Naive thymus-derived CD8-positive, alpha-beta T cell (primary cell): ENCODE measurements around the gene EME1. TPM values are rescaled to one million over a fixed set of nuclear protein-coding genes. Genes with fewer than 3 reads are reported as not detected.
A peak's percentile ranks its signal among the peaks of the same experiment; 100 is the strongest.

Source experiments
- ATAC-seq, 2 donors: fragments of 150-1000 bp; cut with Tn5 transposase in 1 of 2; sonication (Bioruptor Pico), chemical (Tn5 transposase) in 1 of 2; 1 replicate in 1 of 2; 2 replicates in 1 of 2; pipeline ENCODE4 v1.10.0; 2021; ENCODE audit warnings: mild to moderate bottlenecking in 2 of 2, moderate library complexity in 2 of 2
- POLR2A ChIA-PET: fragments of 350-600 bp; sonication (Branson Sonifier 250); formaldehyde crosslinking; loops from one replicate; lab custom pipeline; 2021; ENCODE audit warnings: antibody characterized with exemption; lab: Charles Lee
- DNase-seq, 10 donors: peaks; one replicate each; pipeline versions ENCODE4 v3.0.0 to v3.0.0-alpha.2; 2020 to 2022
- H3K27ac Mint-ChIP-seq, 10 donors: one replicate each; pipeline ENCODE4 v1.8.0; 2020 to 2022; ENCODE audit warnings: mild to moderate bottlenecking in 10 of 10, mixed read lengths in 10 of 10, moderate library complexity in 4 of 10, inconsistent platforms in 1 of 10
- H3K27me3 Mint-ChIP-seq, 5 donors: one replicate each; pipeline ENCODE4 v1.8.0; 2021 to 2022; ENCODE audit warnings: mixed read lengths in 5 of 5
- H3K36me3 Mint-ChIP-seq, 3 donors: one replicate each; pipeline ENCODE4 v1.8.0; 2020 to 2022; ENCODE audit warnings: mixed read lengths in 3 of 3, mild to moderate bottlenecking in 2 of 3, inconsistent platforms in 1 of 3
- H3K4me1 Mint-ChIP-seq, 4 donors: one replicate each; pipeline ENCODE4 v1.8.0; 2021 to 2022; ENCODE audit warnings: mixed read lengths in 4 of 4
- H3K4me3 Mint-ChIP-seq, 10 donors: one replicate each; pipeline ENCODE4 v1.8.0; 2020 to 2022; ENCODE audit warnings: mild to moderate bottlenecking in 10 of 10, mixed read lengths in 10 of 10, moderate library complexity in 6 of 10, inconsistent platforms in 1 of 10
- H3K9me3 Mint-ChIP-seq, 9 donors: one replicate each; pipeline ENCODE4 v1.8.0; 2020 to 2022; ENCODE audit warnings: mixed read lengths in 9 of 9, mild to moderate bottlenecking in 3 of 9, inconsistent platforms in 1 of 9, moderate library complexity in 1 of 9
- polyA plus RNA-seq, 3 donors: library from polyadenylated mRNA; unstranded; fragments of 300-500 nt; fragmentation: Illumina TruSeq; gene quantifications; one replicate each; pipeline ENCODE4 v1.2.3, GENCODE V29; 2021
- total RNA-seq, 8 experiments: library from RNA in 2 of 8; stranded (reverse) in 2 of 8; gene quantifications; one replicate each; pipeline ENCODE4 v1.2.3 and lab custom pipeline; 2021 to 2026

Gene EME1
- total and polyA plus RNA-seq, 5 experiments from 2014 or later: 0.38 to 2.7 (median 1.9) TPM; not detected in 2

GRCh38 chr17:50338645-50339044 lies 34.4 kb upstream of the EME1 start:
- no peak overlapping the region for H3K4me3 Mint-ChIP-seq
- H3K27me3 Mint-ChIP-seq: no peaks in the 10 kb centered on the region
- peaks cover 2 to 4% (median 3%) of the 10 kb centered on the region in 4 donors for H3K4me1 Mint-ChIP-seq
- H3K9me3 Mint-ChIP-seq: peaks cover 0 to 16% (median 10%) of the 10 kb centered on the region in 9 donors
- POLR2A ChIA-PET: no interaction called here
- DNase-seq (no peak), ATAC-seq (no peak)
- peaks cover 0 to 11% (median 9%) of the 10 kb centered on the region in 3 donors for H3K36me3 Mint-ChIP-seq
- no peak overlapping the region for H3K27ac Mint-ChIP-seq

GRCh38 chr17:50339381-50339780 lies 33.6 kb upstream of the EME1 start:
- DNase-seq (no peak), ATAC-seq (no peak)
- Mint-ChIP-seq H3K4me3 (no peak overlapping the region), H3K36me3 (peaks cover 0 to 11% (median 9%) of the 10 kb centered on the region in 3 donors), H3K27ac (no peak overlapping the region), H3K4me1 (peaks cover 0 to under 1% (median 0%) of the 10 kb centered on the region in 4 donors), H3K27me3 (no peaks in the 10 kb centered on the region), H3K9me3 (peaks cover 0 to 16% (median 10%) of the 10 kb centered on the region in 9 donors)
- POLR2A ChIA-PET: interaction anchor here (0.6 kb wide), 1 partner anchor 45 kb away, joined by 3 read pairs; no protein-coding TSS in a partner anchor

GRCh38 chr17:50344731-50345365 lies 28.2 kb upstream of the EME1 start:
- H3K4me1 Mint-ChIP-seq: peaks cover 21 to 38% (median 35%) of the 10 kb centered on the region in 4 donors
- ATAC-seq: no peak
- H3K27me3 Mint-ChIP-seq: no peaks in the 10 kb centered on the region
- POLR2A ChIA-PET: interaction anchor here (0.6 to 2.2 kb wide), 7 partner anchors 9 to 930 kb away, joined by 3 to 15 read pairs (median 5); partner anchors contain the start of genes EME1, MRPL27, PDK2 and PHB1
- peak overlapping the region; percentile 67 to 89 (median 77) for H3K4me3 Mint-ChIP-seq
- no peaks in the 10 kb centered on the region for H3K36me3 Mint-ChIP-seq
- no peaks in the 10 kb centered on the region for H3K9me3 Mint-ChIP-seq
- no peak for DNase-seq
- H3K27ac Mint-ChIP-seq: peak overlapping the region; percentile 38 to 88 (median 81)

- peak within 1 kb of the TSS; percentile 65 to 95 (median 92) for H3K27ac Mint-ChIP-seq
- DNase-seq (peak; percentile 85 to 99 (median 92)), ATAC-seq (peak; percentile 88)
- no peaks in the 10 kb centered on the region for H3K36me3 Mint-ChIP-seq
- no peaks in the 10 kb centered on the region for H3K9me3 Mint-ChIP-seq
- POLR2A ChIA-PET: interaction anchor here (0.5 to 2.2 kb wide), 16 partner anchors 10 to 1447 kb away, joined by 3 to 16 read pairs (median 4); partner anchors contain the start of genes EME1, LRRC59, MRPL27 and PDK2
- no peaks in the 10 kb centered on the region for H3K27me3 Mint-ChIP-seq
- peak within 1 kb of the TSS; percentile 86 to 95 (median 88) for H3K4me3 Mint-ChIP-seq
- H3K4me1 Mint-ChIP-seq: peaks cover 22 to 41% (median 37%) of the 10 kb centered on the region in 4 donors
Measured at GRCh38 chr17:50345432-50346312, 27.4 kb upstream of the EME1 start, which contains the start of gene XYLT2. Gene XYLT2, plus strand, starts transcription at chr17:50346126. Its CDS starts 15 bp downstream, at chr17:50346141.

GRCh38 chr17:50346313-50347116 lies 26.5 kb upstream of the EME1 start:
- H3K4me3 Mint-ChIP-seq: peak overlapping the region; percentile 81 to 95 (median 87)
- H3K9me3 Mint-ChIP-seq: no peaks in the 10 kb centered on the region
- H3K36me3 Mint-ChIP-seq: no peaks in the 10 kb centered on the region
- ATAC-seq (peak; percentile 73 to 78), DNase-seq (peak in 3 of 10 donors; percentile 26 to 76 (median 43))
- H3K4me1 Mint-ChIP-seq: peaks cover 27 to 46% (median 40%) of the 10 kb centered on the region in 4 donors
- POLR2A ChIA-PET: interaction anchor here (0.5 to 2.2 kb wide), 14 partner anchors 9 to 985 kb away, joined by 3 to 16 read pairs (median 4); partner anchors contain the start of genes EME1, LRRC59, MRPL27 and PDK2
- no peaks in the 10 kb centered on the region for H3K27me3 Mint-ChIP-seq
- H3K27ac Mint-ChIP-seq: peak overlapping the region; percentile 65 to 94 (median 84)

GRCh38 chr17:50347117-50347893 lies 25.7 kb upstream of the EME1 start:
- DNase-seq: peak in 1 of 10 donors; percentile 16
- no peak for ATAC-seq
- POLR2A ChIA-PET: interaction anchor here (0.6 to 2.2 kb wide), 8 partner anchors 8 to 505 kb away, joined by 3 to 16 read pairs (median 6); partner anchors contain the start of genes EME1, LRRC59 and MRPL27
- H3K9me3 Mint-ChIP-seq: no peaks in the 10 kb centered on the region
- peak overlapping the region; percentile 81 to 95 (median 87) for H3K4me3 Mint-ChIP-seq
- no peaks in the 10 kb centered on the region for H3K27me3 Mint-ChIP-seq
- no peaks in the 10 kb centered on the region for H3K36me3 Mint-ChIP-seq
- H3K4me1 Mint-ChIP-seq: peaks cover 33 to 54% (median 40%) of the 10 kb centered on the region in 4 donors
- peak overlapping the region; percentile 65 to 94 (median 84) for H3K27ac Mint-ChIP-seq

GRCh38 chr17:50347894-50348291 lies 25.1 kb upstream of the EME1 start:
- Mint-ChIP-seq H3K4me3 (peak overlapping the region; percentile 81 to 95 (median 87)), H3K4me1 (peaks cover 34 to 58% (median 40%) of the 10 kb centered on the region in 4 donors), H3K27me3 (no peaks in the 10 kb centered on the region), H3K9me3 (no peaks in the 10 kb centered on the region), H3K27ac (peak overlapping the region; percentile 65 to 94 (median 84)), H3K36me3 (no peaks in the 10 kb centered on the region)
- ATAC-seq (no peak), DNase-seq (no peak)
- POLR2A ChIA-PET: no interaction called here

- Mint-ChIP-seq H3K9me3 (no peaks in the 10 kb centered on the region), H3K4me3 (peak overlapping the region in 8 of 10 donors; percentile 11 to 95 (median 87)), H3K27me3 (no peaks in the 10 kb centered on the region), H3K36me3 (peaks cover 0 to 5% (median 0%) of the 10 kb centered on the region in 3 donors), H3K4me1 (peaks cover 34 to 62% (median 42%) of the 10 kb centered on the region in 4 donors), H3K27ac (peak overlapping the region; percentile 48 to 92 (median 73))
- POLR2A ChIA-PET: no interaction called here
- DNase-seq (no peak), ATAC-seq (no peak)
Measured at GRCh38 chr17:50348522-50349242, 24.3 kb upstream of the EME1 start.

- Mint-ChIP-seq H3K4me3 (peak overlapping the region in 5 of 10 donors; percentile 11 to 83 (median 43)), H3K27ac (peak overlapping the region in 8 of 10 donors; percentile 20 to 91 (median 70)), H3K4me1 (peaks cover 34 to 62% (median 42%) of the 10 kb centered on the region in 4 donors), H3K27me3 (no peaks in the 10 kb centered on the region), H3K9me3 (no peaks in the 10 kb centered on the region), H3K36me3 (peaks cover 0 to 7% (median 0%) of the 10 kb centered on the region in 3 donors)
- DNase-seq (no peak), ATAC-seq (no peak)
- POLR2A ChIA-PET: no interaction called here
Measured at GRCh38 chr17:50349243-50349600, 23.8 kb upstream of the EME1 start.

GRCh38 chr17:50350733-50351132 lies 22.3 kb upstream of the EME1 start:
- no peaks in the 10 kb centered on the region for H3K27me3 Mint-ChIP-seq
- POLR2A ChIA-PET: no interaction called here

More at GRCh38 chr17:50350733-50351132, 22.3 kb upstream of the EME1 start:
- Mint-ChIP-seq H3K9me3 (no peaks in the 10 kb centered on the region), H3K4me1 (peaks cover 25 to 55% (median 38%) of the 10 kb centered on the region in 4 donors), H3K27ac (peak overlapping the region in 8 of 10 donors; percentile 8 to 85 (median 48)), H3K36me3 (peaks cover 0 to 17% (median 0%) of the 10 kb centered on the region in 3 donors), H3K4me3 (no peak overlapping the region)
- DNase-seq: no peak
- no peak for ATAC-seq
